Fibroblast of upper back skin (primary cell): ENCODE data around the gene HSBP1L1.
"Not testable (repeated sequence)": the region's sequence is repeated elsewhere in the genome, so short reads cannot be mapped to it uniquely, and the experiment has no call there.

Experiments used
- DNase-seq: peaks from one replicate; pipeline ENCODE4 v3.0.0-alpha.2; 2013

HSBP1L1 gene

GRCh38 chr18:79987566-79987965 lies 23.1 kb downstream of the HSBP1L1 start:
- DNase-seq: no peak

GRCh38 chr18:79988071-79988450 lies 23.6 kb downstream of the HSBP1L1 start:
- DNase-seq: peak; percentile 24

GRCh38 chr18:79988451-79989194 lies 24.2 kb downstream of the HSBP1L1 start, which contains the start of gene TXNL4A:
Gene TXNL4A (minus strand): TSS chr18:79988563. CDS start chr18:79988392, 171 bp downstream.
- peak; percentile 83 for DNase-seq

GRCh38 chr18:79989195-79989497 lies 24.7 kb downstream of the HSBP1L1 start:
- no peak for DNase-seq

GRCh38 chr18:79991494-79991893 lies 27.1 kb downstream of the HSBP1L1 start:
- DNase-seq: no peak

- not testable (repeated sequence) for DNase-seq
Measured at GRCh38 chr18:79999701-80000100, 35.3 kb downstream of the HSBP1L1 start.

GRCh38 chr18:80000877-80001276 lies 36.4 kb downstream of the HSBP1L1 start:
- DNase-seq: no peak

- DNase-seq: no peak
Measured at GRCh38 chr18:80002468-80002867, 38.0 kb downstream of the HSBP1L1 start.

GRCh38 chr18:80004600-80005342 lies 40.3 kb downstream of the HSBP1L1 start:
- DNase-seq: no peak

GRCh38 chr18:80006724-80007123 lies 42.3 kb downstream of the HSBP1L1 start:
- DNase-seq: no peak

- DNase-seq: peak; percentile 95
Measured at GRCh38 chr18:80009661-80010550, 45.5 kb downstream of the HSBP1L1 start.

GRCh38 chr18:80010551-80010906 lies 46.1 kb downstream of the HSBP1L1 start:
- no peak for DNase-seq

GRCh38 chr18:80011496-80012137 lies 47.2 kb downstream of the HSBP1L1 start:
- DNase-seq: not testable (repeated sequence)

- no peak for DNase-seq
Measured at GRCh38 chr18:80012714-80013113, 48.3 kb downstream of the HSBP1L1 start.
